HUES48 (cell line): ENCODE results near the gene BSG.

Experiments used
- H3K27ac ChIP-seq: one replicate; pipeline ENCODE4 v1.7.0; 2013; ENCODE audit warnings: low read depth, low read length, inconsistent platforms
- H3K27me3 ChIP-seq: 2 replicates; pipeline ENCODE4 v1.6.1; 2013; ENCODE audit warnings: mild to moderate bottlenecking, low read length; ENCODE audit not compliant: control insufficient read depth, insufficient read depth
- H3K36me3 ChIP-seq: 2 replicates; pipeline ENCODE4 v1.6.1; 2013; ENCODE audit warnings: low read length; ENCODE audit not compliant: control insufficient read depth, insufficient read depth
- H3K4me1 ChIP-seq: 2 replicates; pipeline ENCODE4 v1.6.1; 2013; ENCODE audit warnings: mild to moderate bottlenecking, low read length; ENCODE audit not compliant: control insufficient read depth, insufficient read depth
- H3K4me3 ChIP-seq: 2 replicates; pipeline ENCODE4 v1.5.1; 2013; ENCODE audit warnings: mild to moderate bottlenecking, low read depth, low read length
- H3K9ac ChIP-seq: 2 replicates; pipeline ENCODE4 v1.6.1; 2013; ENCODE audit warnings: mild to moderate bottlenecking, low read depth, low read length, moderate library complexity
- H3K9me3 ChIP-seq: 2 replicates; pipeline ENCODE4 v1.6.1; 2013; ENCODE audit warnings: low read length; ENCODE audit not compliant: control insufficient read depth, insufficient read depth

Gene BSG

GRCh38 chr19:560121-560520 lies 12.3 kb upstream of the BSG start:
- Histone ChIP-seq H3K4me1 (no peaks in the 10 kb centered on the region), H3K27ac (no peak overlapping the region), H3K4me3 (no peak overlapping the region), H3K9me3 (no peaks in the 10 kb centered on the region), H3K27me3 (no peaks in the 10 kb centered on the region), H3K36me3 (no peaks in the 10 kb centered on the region), H3K9ac (no peak overlapping the region)

DNA sequence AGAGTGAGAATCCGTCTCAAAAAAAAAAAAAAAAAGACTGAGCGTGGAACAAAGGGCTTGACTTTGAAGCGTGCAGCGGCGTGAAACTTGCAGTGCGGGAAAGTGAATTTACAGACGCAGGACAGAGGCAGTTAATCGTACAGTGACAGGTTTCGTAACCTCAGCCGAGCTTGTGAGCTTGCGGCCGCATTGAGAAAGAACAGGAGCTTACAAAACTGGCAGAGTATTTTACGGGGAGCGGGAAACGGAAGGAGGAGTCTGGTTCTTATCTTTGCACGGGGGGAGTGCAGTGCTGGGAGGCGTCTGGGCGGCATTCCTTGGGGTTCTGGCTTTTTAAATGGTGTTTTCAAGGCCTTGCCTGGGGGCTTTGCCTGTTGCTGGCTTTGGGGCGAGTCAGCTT lies 6.0 kb upstream of the BSG start:
- H3K4me3 ChIP-seq = no peak overlapping the region
- H3K27ac ChIP-seq = no peak overlapping the region
- 0 out of 2 replicates have a peak, but pooled peaks cover 6% of the 10 kb centered on the region for H3K27me3 ChIP-seq
- H3K9me3 ChIP-seq = no peaks in the 10 kb centered on the region
- no peaks in the 10 kb centered on the region for H3K4me1 ChIP-seq
- no peak overlapping the region for H3K9ac ChIP-seq
- no peaks in the 10 kb centered on the region for H3K36me3 ChIP-seq

- H3K9me3 ChIP-seq = no peaks in the 10 kb centered on the region
- no peak overlapping the region for H3K9ac ChIP-seq
- H3K4me3 ChIP-seq = no peak overlapping the region
- H3K36me3 ChIP-seq = no peaks in the 10 kb centered on the region
- H3K27ac ChIP-seq = no peak overlapping the region
- H3K27me3 ChIP-seq = 0 out of 2 replicates have a peak, but pooled peaks cover 6% of the 10 kb centered on the region
- H3K4me1 ChIP-seq = no peaks in the 10 kb centered on the region
These were observed 5.6 kb upstream of the BSG start for GRCh38 chr19:566844-567243.

- no peak overlapping the region for H3K4me3 ChIP-seq
These were observed 5.0 kb upstream of the BSG start for GRCh38 chr19:567296-567900.

GRCh38 chr19:570251-570686 lies 2.1 kb upstream of the BSG start:
- H3K9me3 ChIP-seq = no peaks in the 10 kb centered on the region
- H3K36me3 ChIP-seq = 0 out of 2 replicates have a peak, but pooled peaks cover 5% of the 10 kb centered on the region
- H3K9ac ChIP-seq = no peak overlapping the region
- no peak overlapping the region for H3K27ac ChIP-seq
- H3K4me1 ChIP-seq = peaks cover 8% of the 10 kb centered on the region
- 0 out of 2 replicates have a peak, but pooled peaks cover 6% of the 10 kb centered on the region for H3K27me3 ChIP-seq
- no peak overlapping the region for H3K4me3 ChIP-seq

More at GRCh38 chr19:567296-567900, 5.0 kb upstream of the BSG start:
- Histone ChIP-seq H3K36me3 (no peaks in the 10 kb centered on the region), H3K9ac (no peak overlapping the region), H3K27ac (no peak overlapping the region), H3K27me3 (0 out of 2 replicates have a peak, but pooled peaks cover 6% of the 10 kb centered on the region), H3K9me3 (no peaks in the 10 kb centered on the region), H3K4me1 (no peaks in the 10 kb centered on the region)

DNA sequence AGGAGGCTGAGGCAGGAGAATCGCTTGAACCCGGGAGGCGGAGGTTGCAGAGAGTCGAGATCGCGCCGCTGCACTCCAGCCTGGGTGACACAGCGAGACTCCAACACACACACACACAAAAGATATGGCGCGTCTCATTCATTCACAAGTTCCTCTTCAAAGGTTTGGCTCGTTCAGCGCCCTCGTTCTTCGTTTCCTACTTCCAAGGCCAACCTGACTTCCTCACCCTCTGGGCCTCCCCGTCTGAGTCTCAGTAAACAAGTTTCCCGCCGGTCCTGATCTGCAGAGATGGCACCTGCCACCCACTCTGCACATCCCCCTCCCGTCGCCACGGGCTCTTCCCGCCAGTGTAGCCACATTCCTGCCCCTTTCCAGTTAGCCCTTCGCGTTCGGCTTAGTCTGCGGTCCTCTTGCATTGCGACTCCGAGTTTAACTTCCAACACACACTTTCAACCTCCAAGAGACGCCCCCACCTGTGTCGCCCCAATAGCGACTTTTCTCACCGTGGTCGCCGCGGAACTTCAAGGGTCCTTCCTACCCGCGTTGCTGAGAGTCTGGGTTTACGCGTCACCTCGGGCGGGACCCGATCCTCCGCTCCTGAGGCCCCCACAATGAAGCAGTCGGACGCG lies 1.3 kb upstream of the BSG start:
- peak overlapping the region; percentile 87 for H3K27ac ChIP-seq
- H3K36me3 ChIP-seq = 0 out of 2 replicates have a peak, but pooled peaks cover 7% of the 10 kb centered on the region
- 0 out of 2 replicates have a peak, but pooled peaks cover 6% of the 10 kb centered on the region for H3K27me3 ChIP-seq
- H3K4me1 ChIP-seq = peaks cover 8% of the 10 kb centered on the region
- peak overlapping the region; percentile 59; the same call in 1 of the 2 replicates for H3K9ac ChIP-seq
- H3K9me3 ChIP-seq = no peaks in the 10 kb centered on the region
- H3K4me3 ChIP-seq = peak overlapping the region; percentile 60

GRCh38 chr19:571566-571974 lies 826 bp upstream of the BSG start:
- H3K4me1 ChIP-seq = peaks cover 8% of the 10 kb centered on the region
- H3K27me3 ChIP-seq = 0 out of 2 replicates have a peak, but pooled peaks cover 6% of the 10 kb centered on the region
- no peaks in the 10 kb centered on the region for H3K9me3 ChIP-seq
- H3K27ac ChIP-seq = peak overlapping the region; percentile 87
- peak overlapping the region; percentile 60 for H3K4me3 ChIP-seq
- H3K36me3 ChIP-seq = 0 out of 2 replicates have a peak, but pooled peaks cover 11% of the 10 kb centered on the region
- peak overlapping the region; percentile 59; the same call in 1 of the 2 replicates for H3K9ac ChIP-seq

- peak overlapping the region; percentile 86 for H3K9ac ChIP-seq
- no peaks in the 10 kb centered on the region for H3K9me3 ChIP-seq
- H3K27me3 ChIP-seq = 0 out of 2 replicates have a peak, but pooled peaks cover 6% of the 10 kb centered on the region
- H3K4me1 ChIP-seq = peaks cover 8% of the 10 kb centered on the region
- peak overlapping the region; percentile 88 for H3K4me3 ChIP-seq
- H3K36me3 ChIP-seq = 0 out of 2 replicates have a peak, but pooled peaks cover 14% of the 10 kb centered on the region
- peak overlapping the region; percentile 87 for H3K27ac ChIP-seq
These were observed 535 bp downstream of the BSG start for GRCh38 chr19:572743-573518.

GRCh38 chr19:573519-573825 lies 1.1 kb downstream of the BSG start:
- Histone ChIP-seq H3K27me3 (0 out of 2 replicates have a peak, but pooled peaks cover 6% of the 10 kb centered on the region), H3K27ac (peak overlapping the region; percentile 87), H3K4me3 (peak overlapping the region; percentile 88), H3K9me3 (no peaks in the 10 kb centered on the region), H3K9ac (peak overlapping the region; percentile 86), H3K36me3 (0 out of 2 replicates have a peak, but pooled peaks cover 19% of the 10 kb centered on the region), H3K4me1 (peaks cover 8% of the 10 kb centered on the region)

DNA sequence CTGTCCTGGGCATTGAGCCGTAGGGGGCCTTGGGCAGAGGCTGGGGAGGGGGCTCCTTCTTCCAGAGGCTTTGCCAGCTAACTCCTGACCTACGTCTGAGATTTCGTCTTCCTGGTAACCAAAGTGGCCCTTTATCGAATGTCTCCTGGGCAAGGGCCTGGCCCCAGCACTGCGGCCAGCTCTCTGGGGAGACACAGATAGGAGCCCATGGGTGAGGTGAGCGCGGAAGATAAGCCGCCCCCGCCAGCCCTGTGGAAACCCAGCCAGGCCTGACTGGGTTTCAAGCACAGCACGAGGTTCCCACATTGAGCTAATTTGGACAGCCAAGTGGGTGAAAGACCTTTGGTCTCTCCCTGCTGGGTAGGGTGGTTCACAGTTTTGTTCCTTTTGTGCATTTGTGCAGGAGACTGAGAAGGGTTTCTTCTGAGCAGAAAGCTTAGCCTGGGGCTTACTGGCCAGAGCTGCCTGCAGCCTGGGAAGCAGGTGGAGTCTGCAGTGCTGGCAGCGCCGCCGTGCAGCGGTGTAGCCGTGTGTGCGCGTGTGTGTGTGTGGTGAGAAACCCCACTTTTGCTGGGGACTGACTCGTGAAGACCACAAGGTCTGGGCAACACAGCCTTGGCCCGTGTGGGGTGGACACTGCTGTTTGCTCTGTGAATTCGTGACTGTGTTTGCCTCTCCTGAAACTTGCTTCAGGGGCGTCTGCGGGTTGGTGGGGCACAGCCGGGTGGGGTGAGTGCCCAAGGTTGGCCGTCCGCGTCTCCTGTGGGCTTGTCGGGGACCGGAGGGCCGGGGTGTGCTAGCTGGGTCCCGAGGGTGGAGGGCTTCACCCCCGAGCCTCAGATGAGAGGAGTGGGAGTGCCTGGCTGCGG lies 2.5 kb downstream of the BSG start:
- Histone ChIP-seq H3K36me3 (peaks cover 29% of the 10 kb centered on the region), H3K27ac (peak overlapping the region; percentile 2), H3K4me1 (peaks cover 8% of the 10 kb centered on the region), H3K9me3 (no peaks in the 10 kb centered on the region), H3K27me3 (0 out of 2 replicates have a peak, but pooled peaks cover 6% of the 10 kb centered on the region), H3K4me3 (peak overlapping the region; percentile 46), H3K9ac (peak overlapping the region; percentile 46; the same call in 1 of the 2 replicates)
